WI38 (cell line): ENCODE data around the gene RERE.

ENCODE experiments used
- H3K4me3 ChIP-seq: 2 replicates; pipeline ENCODE4 v1.5.1; 2011; ENCODE audit warnings: low read depth, mild to moderate bottlenecking, control low read depth, low read length
- TF ChIP-seq, protein P1 (sequence below): IDR thresholded peaks from 2 replicates; pipeline ENCODE4 v1.5.1; 2012; ENCODE audit warnings: low read depth, mild to moderate bottlenecking, control low read depth, low read length

The RERE gene

DNA sequence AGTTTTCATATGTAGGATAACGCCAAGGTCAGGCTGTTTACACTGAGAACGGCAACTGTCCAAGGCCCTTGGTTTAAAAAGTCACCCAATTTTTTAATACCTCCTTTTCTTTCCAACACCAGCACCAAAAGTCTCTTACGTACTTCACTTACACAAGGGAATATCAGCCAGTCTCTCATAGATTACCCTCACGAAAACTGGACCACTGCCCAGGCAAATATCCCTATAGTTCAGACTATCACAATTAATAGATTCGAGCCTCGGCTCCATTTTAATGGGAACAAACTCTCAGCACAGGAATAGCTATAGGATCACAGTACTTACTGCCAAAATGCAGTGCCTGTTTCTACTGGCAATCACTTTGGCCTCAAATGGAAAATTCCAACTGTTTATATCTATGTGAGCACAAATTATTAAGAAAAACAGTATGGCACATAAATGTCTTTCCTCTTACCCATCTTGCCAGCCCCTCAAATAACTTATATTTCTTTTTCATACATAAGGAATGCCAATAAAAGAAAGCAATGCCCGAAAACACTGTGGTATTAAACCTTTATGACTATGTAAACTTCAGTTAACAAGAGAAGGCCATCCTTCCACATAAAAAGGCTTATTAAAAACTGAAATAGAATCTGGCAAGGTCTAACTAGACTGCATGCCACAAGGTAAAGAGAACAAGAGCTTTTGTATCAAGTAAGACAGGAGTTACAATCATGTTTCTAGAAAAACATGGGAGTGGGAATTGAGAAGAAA lies 401.7 kb downstream of the RERE start:
- H3K4me3 ChIP-seq: no peak overlapping the region
- TF ChIP-seq, protein P1, sequence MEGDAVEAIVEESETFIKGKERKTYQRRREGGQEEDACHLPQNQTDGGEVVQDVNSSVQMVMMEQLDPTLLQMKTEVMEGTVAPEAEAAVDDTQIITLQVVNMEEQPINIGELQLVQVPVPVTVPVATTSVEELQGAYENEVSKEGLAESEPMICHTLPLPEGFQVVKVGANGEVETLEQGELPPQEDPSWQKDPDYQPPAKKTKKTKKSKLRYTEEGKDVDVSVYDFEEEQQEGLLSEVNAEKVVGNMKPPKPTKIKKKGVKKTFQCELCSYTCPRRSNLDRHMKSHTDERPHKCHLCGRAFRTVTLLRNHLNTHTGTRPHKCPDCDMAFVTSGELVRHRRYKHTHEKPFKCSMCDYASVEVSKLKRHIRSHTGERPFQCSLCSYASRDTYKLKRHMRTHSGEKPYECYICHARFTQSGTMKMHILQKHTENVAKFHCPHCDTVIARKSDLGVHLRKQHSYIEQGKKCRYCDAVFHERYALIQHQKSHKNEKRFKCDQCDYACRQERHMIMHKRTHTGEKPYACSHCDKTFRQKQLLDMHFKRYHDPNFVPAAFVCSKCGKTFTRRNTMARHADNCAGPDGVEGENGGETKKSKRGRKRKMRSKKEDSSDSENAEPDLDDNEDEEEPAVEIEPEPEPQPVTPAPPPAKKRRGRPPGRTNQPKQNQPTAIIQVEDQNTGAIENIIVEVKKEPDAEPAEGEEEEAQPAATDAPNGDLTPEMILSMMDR: no peak

DNA sequence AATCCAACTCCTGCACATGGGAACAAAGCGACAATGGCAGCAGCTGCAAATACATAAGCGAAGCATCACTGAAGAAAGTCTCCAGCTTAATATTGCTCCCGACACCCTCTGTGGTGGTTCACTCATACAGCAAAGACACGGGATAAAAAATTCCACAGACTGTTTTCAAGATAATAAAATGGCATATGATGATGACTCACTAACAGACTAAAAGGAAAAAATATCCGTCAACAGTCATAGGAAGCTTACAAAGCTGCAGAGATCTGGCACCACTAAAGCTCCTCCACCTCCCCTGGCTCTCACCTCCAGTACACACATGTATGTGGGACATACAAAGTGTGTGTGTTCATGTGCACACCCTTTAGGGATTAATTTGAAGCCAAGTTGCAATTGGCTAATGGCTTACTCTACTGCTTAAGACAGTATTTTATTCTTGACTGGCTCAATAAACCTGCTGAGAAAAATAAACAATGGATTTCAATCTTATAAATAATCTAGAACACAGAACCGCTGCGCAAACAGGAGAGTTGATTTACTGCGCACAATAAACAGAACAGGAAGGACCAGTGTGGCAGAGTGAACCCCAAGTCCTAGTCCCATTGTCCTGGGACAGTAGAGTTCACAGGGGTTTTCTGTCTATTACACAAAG lies 405.1 kb downstream of the RERE start:
- TF ChIP-seq, protein P1: no peak
- H3K4me3 ChIP-seq: no peak overlapping the region

DNA sequence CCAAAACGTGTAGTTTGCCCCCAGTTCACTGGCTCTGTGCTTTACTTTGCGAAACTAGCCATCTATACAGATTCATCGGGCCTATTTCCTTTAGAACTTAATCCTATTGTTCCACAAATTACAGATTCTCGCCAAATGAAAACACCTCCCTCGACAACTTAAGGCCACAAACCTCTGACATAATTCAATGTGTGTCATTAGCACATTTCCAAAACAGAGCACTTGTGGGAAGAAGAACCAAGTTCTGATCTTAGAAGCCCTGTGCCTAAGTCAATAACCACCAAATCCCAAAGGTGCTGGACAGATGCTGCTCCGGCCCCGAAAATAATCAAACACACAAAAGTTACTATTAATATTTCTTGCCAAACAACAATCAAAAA lies 405.6 kb downstream of the RERE start:
- TF ChIP-seq, protein P1: no peak
- H3K4me3 ChIP-seq: no peak overlapping the region

DNA sequence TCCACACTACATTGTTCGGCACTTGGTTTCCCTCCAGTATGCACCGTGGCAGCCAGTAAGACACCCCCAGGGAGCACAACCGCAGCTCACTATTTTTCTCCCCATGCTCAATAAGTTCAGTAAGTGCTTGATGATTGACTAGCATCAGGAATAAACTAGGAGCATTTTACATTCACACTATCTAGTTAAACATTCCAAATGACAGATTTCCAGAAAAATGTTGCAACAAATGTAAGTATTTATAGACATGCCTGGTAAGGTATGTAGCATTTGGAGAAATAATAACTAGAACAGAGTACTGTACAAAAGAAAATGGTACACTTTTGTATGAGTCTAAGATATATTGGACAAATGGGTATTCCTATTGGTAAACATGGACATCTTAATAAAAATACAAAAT lies 406.6 kb downstream of the RERE start:
- no peak overlapping the region for H3K4me3 ChIP-seq
- TF ChIP-seq, protein P1: no peak

DNA sequence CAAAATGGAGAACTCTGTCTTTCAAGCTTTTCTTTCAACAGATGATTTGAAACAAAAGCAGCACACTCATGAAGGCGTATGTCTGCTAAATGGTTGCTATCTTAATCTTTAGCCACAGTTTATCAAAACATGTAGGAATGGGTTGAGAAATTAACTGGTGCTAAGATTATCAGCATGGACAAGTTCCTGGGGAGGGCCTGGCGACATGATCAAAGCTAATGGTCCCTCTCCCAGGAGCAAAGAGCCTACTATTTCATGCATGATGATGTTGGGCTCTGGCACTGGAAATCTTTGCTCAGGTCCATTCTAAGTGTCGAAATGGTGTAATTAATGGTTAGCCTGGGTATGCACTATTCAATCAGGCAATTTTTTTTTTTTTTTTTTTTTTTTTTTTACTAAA lies 407.8 kb downstream of the RERE start:
- no peak overlapping the region for H3K4me3 ChIP-seq
- TF ChIP-seq, protein P1: no peak

DNA sequence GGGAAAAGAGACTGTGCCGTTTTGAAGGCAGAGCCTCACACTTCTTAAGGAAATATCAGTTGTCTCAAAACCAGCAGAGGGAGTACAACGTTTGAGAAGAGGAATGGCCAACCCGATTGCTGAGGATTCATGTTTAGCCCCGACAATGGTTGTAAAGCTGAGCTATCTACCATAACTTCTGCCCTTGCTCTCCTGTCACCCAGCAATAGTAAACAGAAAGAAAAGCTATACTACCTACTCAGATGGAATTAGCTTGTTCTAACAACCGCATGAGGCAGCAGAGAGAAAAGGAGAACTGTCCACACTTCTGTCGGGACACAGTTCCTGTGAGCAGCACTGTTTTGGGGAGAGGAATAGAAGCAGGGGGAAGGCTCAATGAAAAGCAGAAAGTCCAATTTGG lies 408.3 kb downstream of the RERE start:
- H3K4me3 ChIP-seq: no peak overlapping the region
- TF ChIP-seq, protein P1: peak; percentile 39; the same call in 1 of the 2 replicates

DNA sequence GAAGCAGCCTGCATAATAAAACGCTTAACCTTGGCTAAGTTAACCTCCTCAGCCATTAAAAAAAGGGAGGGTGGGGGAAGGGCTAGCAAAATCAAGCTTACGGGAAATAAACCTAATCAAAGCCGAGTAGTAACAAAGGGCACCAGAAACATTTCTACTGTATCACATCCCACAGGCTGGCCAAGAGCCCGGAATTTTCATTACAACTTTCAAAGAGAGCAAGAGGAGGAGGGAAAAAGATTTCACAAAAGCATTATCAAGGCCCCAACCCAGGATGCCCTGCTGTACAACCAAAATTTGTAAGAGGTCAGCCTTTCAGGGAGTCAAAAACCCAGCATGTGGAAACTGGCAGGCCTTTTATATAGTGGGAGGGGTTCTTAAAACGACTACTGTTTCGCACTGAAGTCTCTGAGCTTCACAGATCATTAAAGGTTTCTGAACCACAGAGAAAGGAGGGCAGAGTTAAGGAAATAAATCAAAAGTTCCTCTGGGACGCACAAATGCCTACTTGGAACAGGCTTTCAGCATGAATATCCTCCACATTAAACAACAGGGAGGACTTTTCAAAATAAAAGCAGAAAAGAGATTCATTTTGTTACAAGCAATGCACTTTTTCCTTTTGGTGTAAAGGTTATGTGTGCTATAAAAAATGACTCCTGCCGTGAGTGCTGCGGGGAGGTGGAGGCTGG lies 409.1 kb downstream of the RERE start:
- TF ChIP-seq, protein P1: no peak
- H3K4me3 ChIP-seq: peak overlapping the region; percentile 11; the same call in 1 of the 2 replicates
